ENCODE measurements around the gene ANKRD23.
A peak's percentile ranks its signal among the peaks of the same experiment; 100 is the strongest.

The ANKRD23 gene

DNA sequence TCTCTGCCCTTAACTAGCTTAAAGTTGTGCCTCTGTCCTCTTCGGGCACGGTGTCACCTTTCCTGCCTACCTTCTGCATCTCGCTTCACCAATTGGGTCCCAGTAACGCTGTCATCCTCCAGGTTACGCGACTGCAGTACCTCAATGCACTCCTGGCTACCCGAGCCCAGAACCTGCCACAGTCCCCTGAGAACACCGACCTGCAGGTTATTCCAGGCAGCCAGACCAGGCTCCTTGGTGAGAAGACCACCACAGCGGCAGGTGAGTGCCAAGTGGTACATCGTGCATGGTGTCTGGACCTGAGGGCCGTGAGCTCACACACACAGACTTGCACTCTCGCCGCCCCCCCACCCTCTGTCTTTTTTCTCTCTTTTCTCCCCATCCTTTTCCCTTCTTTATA, 14.9 kb downstream of the ANKRD23 start:
- Histone ChIP-seq H3K4me3 (ENCODE audit: low read depth in 1 of 2, low read length in 2 of 2) (no peak overlapping the region), H3K9ac (ENCODE audit: low read depth in 1 of 2, low read length in 2 of 2) (no peak overlapping the region), H3K4me1 (ENCODE audit: control insufficient read depth in 1 of 2, insufficient read depth in 2 of 2, low read length in 2 of 2) (peaks cover 16% of the 10 kb centered on the region in 2 donors), H3K27ac (ENCODE audit: low read depth, low read length) (no peak overlapping the region), H3K27me3 (ENCODE audit: control insufficient read depth in 1 of 2, insufficient read depth in 2 of 2, low read length in 2 of 2) (no peaks in the 10 kb centered on the region), H3K36me3 (ENCODE audit: control insufficient read depth in 1 of 2, insufficient read depth in 2 of 2, low read length in 2 of 2) (peaks cover 57 to 90% of the 10 kb centered on the region in 2 donors), H3K9me3 (ENCODE audit: control insufficient read depth in 1 of 2, low read length in 2 of 2) (no peaks in the 10 kb centered on the region)

DNA sequence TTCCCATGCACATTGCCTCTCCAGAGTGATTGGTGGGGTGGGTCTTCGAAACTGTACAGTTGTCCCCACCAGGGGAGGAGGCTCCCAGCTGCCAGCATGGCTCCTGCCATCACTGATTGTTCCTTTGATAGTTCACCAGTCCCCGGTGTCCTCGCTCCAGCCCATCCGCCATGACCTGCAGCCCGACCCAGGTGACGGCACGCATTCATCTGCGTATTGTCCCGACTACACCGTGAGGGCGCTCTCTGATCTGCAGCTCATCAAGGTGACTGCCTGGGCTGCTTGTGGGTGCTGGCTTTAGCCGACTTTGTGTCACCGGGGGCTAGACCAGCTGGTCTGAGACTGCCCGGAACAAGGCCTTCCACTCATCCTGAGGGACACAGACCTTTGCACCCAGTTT, 15.4 kb downstream of the ANKRD23 start:
- Histone ChIP-seq H3K36me3 (ENCODE audit: control insufficient read depth in 1 of 2, insufficient read depth in 2 of 2, low read length in 2 of 2) (peaks cover 57 to 91% of the 10 kb centered on the region in 2 donors), H3K4me3 (ENCODE audit: low read depth in 1 of 2, low read length in 2 of 2) (no peak overlapping the region), H3K4me1 (ENCODE audit: control insufficient read depth in 1 of 2, insufficient read depth in 2 of 2, low read length in 2 of 2) (peaks cover 16 to 20% of the 10 kb centered on the region in 2 donors), H3K27ac (ENCODE audit: low read depth, low read length) (no peak overlapping the region), H3K27me3 (ENCODE audit: control insufficient read depth in 1 of 2, insufficient read depth in 2 of 2, low read length in 2 of 2) (no peaks in the 10 kb centered on the region), H3K9ac (ENCODE audit: low read depth in 1 of 2, low read length in 2 of 2) (no peak overlapping the region), H3K9me3 (ENCODE audit: control insufficient read depth in 1 of 2, low read length in 2 of 2) (no peaks in the 10 kb centered on the region)

DNA sequence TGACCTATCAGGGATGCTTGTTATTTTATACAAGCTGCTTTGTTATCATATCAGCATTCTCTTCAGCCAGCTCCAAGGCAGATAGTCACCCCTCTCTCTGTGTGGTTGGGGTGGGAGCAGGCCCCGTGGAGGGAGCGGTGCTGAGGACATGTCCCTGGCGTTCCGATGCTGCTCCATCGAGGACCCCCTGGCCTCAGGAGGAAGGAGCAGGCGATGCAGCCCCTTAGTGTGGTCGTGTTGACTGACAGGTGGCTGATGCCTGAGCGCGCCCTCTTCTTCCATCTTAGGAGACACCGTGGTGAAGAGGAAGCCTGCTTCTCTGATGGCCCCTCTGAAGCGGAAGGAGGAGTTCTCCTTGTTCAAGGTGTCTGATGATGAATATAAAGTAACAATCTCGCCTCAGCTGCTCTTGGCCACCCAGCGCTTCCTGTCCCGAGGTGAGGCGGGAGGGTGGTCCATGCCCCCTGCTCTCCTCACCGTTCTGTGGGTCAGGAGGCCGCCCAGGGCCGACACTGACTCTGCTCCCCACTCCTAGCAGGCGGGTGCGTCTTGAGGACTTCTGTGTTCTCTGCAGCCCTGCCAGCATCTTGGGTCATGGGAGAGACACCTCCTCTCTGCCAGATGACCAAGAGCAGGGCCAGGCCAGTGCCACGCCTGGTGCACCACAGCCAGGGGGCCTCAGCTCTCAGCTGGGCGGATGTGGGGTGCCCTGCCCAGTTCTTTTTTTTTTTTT, 17.1 kb downstream of the ANKRD23 start:
- Histone ChIP-seq H3K9me3 (ENCODE audit: control insufficient read depth in 1 of 2, low read length in 2 of 2) (no peaks in the 10 kb centered on the region), H3K9ac (ENCODE audit: low read depth in 1 of 2, low read length in 2 of 2) (no peak overlapping the region), H3K4me3 (ENCODE audit: low read depth in 1 of 2, low read length in 2 of 2) (no peak overlapping the region), H3K4me1 (ENCODE audit: control insufficient read depth in 1 of 2, insufficient read depth in 2 of 2, low read length in 2 of 2) (peaks cover 15 to 18% of the 10 kb centered on the region in 2 donors), H3K27ac (ENCODE audit: low read depth, low read length) (no peak overlapping the region), H3K36me3 (ENCODE audit: control insufficient read depth in 1 of 2, insufficient read depth in 2 of 2, low read length in 2 of 2) (peaks cover 50 to 85% of the 10 kb centered on the region in 2 donors), H3K27me3 (ENCODE audit: control insufficient read depth in 1 of 2, insufficient read depth in 2 of 2, low read length in 2 of 2) (no peaks in the 10 kb centered on the region)

DNA sequence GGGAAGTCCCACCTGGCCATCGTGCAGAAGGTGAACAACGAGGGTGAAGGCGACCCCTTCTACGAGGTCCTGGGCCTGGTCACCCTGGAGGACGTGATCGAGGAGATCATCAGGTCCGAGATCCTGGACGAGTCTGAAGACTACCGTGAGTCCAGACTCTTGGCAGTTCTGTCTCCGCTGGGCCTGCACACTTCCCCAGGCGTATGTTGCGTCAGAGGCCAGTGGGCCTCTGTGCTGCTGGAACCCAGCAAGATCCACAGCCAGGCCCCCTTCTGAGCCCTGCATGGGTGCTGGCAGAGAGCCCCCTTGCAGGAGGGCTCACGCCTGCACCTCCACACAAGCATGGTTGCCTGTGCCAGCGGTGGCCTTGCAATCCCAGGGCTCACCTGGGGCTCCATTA, 18.8 kb downstream of the ANKRD23 start:
- Histone ChIP-seq H3K9me3 (ENCODE audit: control insufficient read depth in 1 of 2, low read length in 2 of 2) (no peaks in the 10 kb centered on the region), H3K9ac (ENCODE audit: low read depth in 1 of 2, low read length in 2 of 2) (no peak overlapping the region), H3K4me1 (ENCODE audit: control insufficient read depth in 1 of 2, insufficient read depth in 2 of 2, low read length in 2 of 2) (peaks cover 30 to 31% of the 10 kb centered on the region in 2 donors), H3K4me3 (ENCODE audit: low read depth in 1 of 2, low read length in 2 of 2) (no peak overlapping the region), H3K27ac (ENCODE audit: low read depth, low read length) (no peak overlapping the region), H3K36me3 (ENCODE audit: control insufficient read depth in 1 of 2, insufficient read depth in 2 of 2, low read length in 2 of 2) (peaks cover 40 to 69% of the 10 kb centered on the region in 2 donors), H3K27me3 (ENCODE audit: control insufficient read depth in 1 of 2, insufficient read depth in 2 of 2, low read length in 2 of 2) (no peaks in the 10 kb centered on the region)

DNA sequence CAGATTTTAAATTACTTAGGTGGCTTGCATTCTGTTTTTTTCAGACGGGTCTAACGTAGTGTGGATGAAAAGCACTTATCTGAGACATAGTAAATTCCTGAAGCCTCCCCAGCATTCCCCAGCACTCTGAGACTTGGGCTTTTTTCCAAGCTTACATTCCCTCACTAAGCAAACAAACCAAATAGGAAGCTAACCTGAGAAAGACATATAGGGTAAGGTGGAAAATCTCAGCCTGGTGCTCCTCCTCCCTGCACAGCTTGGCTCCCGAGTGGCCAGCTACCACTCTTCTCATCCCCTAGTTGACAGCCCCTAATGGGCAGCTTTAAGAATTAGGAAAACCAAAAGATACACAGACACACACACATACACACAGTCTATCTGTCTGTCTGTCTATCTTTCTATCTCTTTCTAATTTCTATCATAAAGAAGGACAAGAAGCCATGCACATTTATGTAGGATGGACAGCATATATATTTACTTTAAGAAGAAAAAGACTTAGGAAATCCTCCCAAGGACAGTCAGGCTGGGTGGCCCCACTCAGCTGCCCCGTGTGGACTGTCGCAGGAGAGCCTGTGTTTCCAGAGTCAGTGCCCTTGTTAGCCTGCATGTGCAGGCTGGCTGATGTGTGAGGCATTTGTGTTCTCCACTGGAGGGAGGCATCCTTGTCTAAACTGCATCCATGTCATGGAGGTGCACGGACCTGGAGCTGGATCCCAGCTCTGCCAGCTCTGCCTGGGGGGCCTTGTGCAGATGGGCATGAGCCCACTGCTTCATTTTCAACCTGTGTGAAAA, 19.5 kb downstream of the ANKRD23 start:
- peaks cover 38 to 39% of the 10 kb centered on the region in 2 donors for H3K4me1 ChIP-seq (ENCODE audit: control insufficient read depth in 1 of 2, insufficient read depth in 2 of 2, low read length in 2 of 2)
- H3K9me3 ChIP-seq (ENCODE audit: control insufficient read depth in 1 of 2, low read length in 2 of 2), result no peaks in the 10 kb centered on the region

DNA sequence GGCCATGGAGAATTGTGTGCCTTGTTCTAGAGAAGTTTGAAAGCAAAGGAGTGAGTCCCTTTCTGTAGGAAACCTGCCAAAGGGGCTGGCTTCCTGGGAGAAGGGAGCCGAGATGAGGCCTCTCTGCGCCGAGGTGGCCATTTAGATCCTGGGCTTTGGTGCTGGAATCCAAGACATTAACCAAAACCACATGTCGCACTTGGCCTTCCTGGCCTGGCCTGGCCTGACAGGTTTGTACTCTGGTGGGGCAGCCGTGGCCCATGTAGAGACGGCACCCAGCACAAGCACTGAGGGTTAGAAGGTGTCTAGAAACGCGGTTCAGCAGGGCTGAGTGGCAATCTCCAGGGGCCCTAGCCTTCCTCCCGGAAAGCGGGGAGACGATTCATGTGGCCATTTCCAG, 20.6 kb downstream of the ANKRD23 start:
- no peak overlapping the region for H3K27ac ChIP-seq (ENCODE audit: low read depth, low read length)
- H3K4me3 ChIP-seq (ENCODE audit: low read depth in 1 of 2, low read length in 2 of 2), result no peak overlapping the region
- no peaks in the 10 kb centered on the region for H3K9me3 ChIP-seq (ENCODE audit: control insufficient read depth in 1 of 2, low read length in 2 of 2)
- peaks cover 49 to 50% of the 10 kb centered on the region in 2 donors for H3K4me1 ChIP-seq (ENCODE audit: control insufficient read depth in 1 of 2, insufficient read depth in 2 of 2, low read length in 2 of 2)
- H3K9ac ChIP-seq (ENCODE audit: low read depth in 1 of 2, low read length in 2 of 2), result no peak overlapping the region
- peaks cover 29 to 52% of the 10 kb centered on the region in 2 donors for H3K36me3 ChIP-seq (ENCODE audit: control insufficient read depth in 1 of 2, insufficient read depth in 2 of 2, low read length in 2 of 2)
- H3K27me3 ChIP-seq (ENCODE audit: control insufficient read depth in 1 of 2, insufficient read depth in 2 of 2, low read length in 2 of 2), result no peaks in the 10 kb centered on the region

More for the DNA sequence above, 19.5 kb downstream of the ANKRD23 start:
- Histone ChIP-seq H3K36me3 (ENCODE audit: control insufficient read depth in 1 of 2, insufficient read depth in 2 of 2, low read length in 2 of 2) (peaks cover 36 to 61% of the 10 kb centered on the region in 2 donors), H3K4me3 (ENCODE audit: low read depth in 1 of 2, low read length in 2 of 2) (no peak overlapping the region), H3K27ac (ENCODE audit: low read depth, low read length) (no peak overlapping the region), H3K9ac (ENCODE audit: low read depth in 1 of 2, low read length in 2 of 2) (no peak overlapping the region), H3K27me3 (ENCODE audit: control insufficient read depth in 1 of 2, insufficient read depth in 2 of 2, low read length in 2 of 2) (no peaks in the 10 kb centered on the region)

DNA sequence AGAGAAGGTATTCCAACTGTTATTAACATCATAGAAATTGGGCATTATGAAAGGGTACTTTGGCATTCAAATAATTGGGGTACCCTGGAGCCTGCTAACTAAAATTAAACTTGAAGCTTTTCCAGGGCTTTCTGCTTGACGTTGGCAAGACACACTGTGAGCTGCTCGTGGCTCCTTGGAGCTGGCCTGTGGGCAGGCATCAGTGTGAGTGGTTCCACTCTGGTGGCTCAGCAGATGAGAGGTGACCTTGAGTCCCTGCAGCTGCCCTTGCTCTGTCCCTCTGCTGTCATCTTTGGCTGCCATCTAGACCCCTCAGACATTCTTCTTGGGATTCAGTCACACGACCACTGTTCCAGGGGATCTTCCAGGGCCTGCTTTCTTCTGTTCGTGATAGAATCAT, 21.0 kb downstream of the ANKRD23 start:
- Histone ChIP-seq H3K27ac (ENCODE audit: low read depth, low read length) (no peak overlapping the region), H3K36me3 (ENCODE audit: control insufficient read depth in 1 of 2, insufficient read depth in 2 of 2, low read length in 2 of 2) (peaks cover 25 to 48% of the 10 kb centered on the region in 2 donors), H3K9me3 (ENCODE audit: control insufficient read depth in 1 of 2, low read length in 2 of 2) (no peaks in the 10 kb centered on the region), H3K4me1 (ENCODE audit: control insufficient read depth in 1 of 2, insufficient read depth in 2 of 2, low read length in 2 of 2) (peaks cover 51 to 54% of the 10 kb centered on the region in 2 donors), H3K27me3 (ENCODE audit: control insufficient read depth in 1 of 2, insufficient read depth in 2 of 2, low read length in 2 of 2) (no peaks in the 10 kb centered on the region), H3K4me3 (ENCODE audit: low read depth in 1 of 2, low read length in 2 of 2) (no peak overlapping the region), H3K9ac (ENCODE audit: low read depth in 1 of 2, low read length in 2 of 2) (no peak overlapping the region)

DNA sequence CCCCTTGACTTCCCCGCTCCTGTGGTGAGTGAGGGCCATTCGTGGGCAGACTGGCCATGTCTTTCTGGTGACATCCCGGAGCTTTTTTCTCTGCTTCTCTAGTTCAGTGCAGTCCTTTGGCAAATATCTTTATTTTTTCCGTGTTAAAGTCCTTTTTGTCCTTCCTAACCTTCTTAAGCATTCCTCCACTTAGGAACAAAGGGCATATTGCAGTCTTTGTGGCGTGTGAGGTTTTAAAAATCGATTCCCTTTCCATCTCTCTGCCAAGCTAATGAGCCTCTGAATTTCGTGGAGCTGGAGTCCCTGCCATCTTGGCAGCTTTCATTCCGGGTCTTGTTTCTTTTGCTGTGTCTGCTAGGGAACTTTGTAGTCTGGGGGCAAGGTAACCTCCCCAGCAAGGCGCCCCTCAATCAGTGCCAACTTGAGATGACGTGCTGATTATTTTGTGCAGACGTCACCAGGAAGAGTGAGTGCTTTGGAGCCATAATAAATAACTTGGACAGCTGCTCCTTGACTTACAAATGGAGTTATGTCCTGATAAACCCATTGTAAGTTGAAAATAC, 22.6 kb downstream of the ANKRD23 start:
- H3K27me3 ChIP-seq (ENCODE audit: control insufficient read depth in 1 of 2, insufficient read depth in 2 of 2, low read length in 2 of 2), result no peaks in the 10 kb centered on the region
- peaks cover 59 to 62% of the 10 kb centered on the region in 2 donors for H3K4me1 ChIP-seq (ENCODE audit: control insufficient read depth in 1 of 2, insufficient read depth in 2 of 2, low read length in 2 of 2)
- peak overlapping the region; percentile 24 for H3K27ac ChIP-seq (ENCODE audit: low read depth, low read length)
- H3K4me3 ChIP-seq (ENCODE audit: low read depth in 1 of 2, low read length in 2 of 2), result peak overlapping the region; percentile 69 to 82
- peaks cover 13 to 32% of the 10 kb centered on the region in 2 donors for H3K36me3 ChIP-seq (ENCODE audit: control insufficient read depth in 1 of 2, insufficient read depth in 2 of 2, low read length in 2 of 2)
- peak overlapping the region; percentile 12 to 42 for H3K9ac ChIP-seq (ENCODE audit: low read depth in 1 of 2, low read length in 2 of 2)
- no peaks in the 10 kb centered on the region for H3K9me3 ChIP-seq (ENCODE audit: control insufficient read depth in 1 of 2, low read length in 2 of 2)

DNA sequence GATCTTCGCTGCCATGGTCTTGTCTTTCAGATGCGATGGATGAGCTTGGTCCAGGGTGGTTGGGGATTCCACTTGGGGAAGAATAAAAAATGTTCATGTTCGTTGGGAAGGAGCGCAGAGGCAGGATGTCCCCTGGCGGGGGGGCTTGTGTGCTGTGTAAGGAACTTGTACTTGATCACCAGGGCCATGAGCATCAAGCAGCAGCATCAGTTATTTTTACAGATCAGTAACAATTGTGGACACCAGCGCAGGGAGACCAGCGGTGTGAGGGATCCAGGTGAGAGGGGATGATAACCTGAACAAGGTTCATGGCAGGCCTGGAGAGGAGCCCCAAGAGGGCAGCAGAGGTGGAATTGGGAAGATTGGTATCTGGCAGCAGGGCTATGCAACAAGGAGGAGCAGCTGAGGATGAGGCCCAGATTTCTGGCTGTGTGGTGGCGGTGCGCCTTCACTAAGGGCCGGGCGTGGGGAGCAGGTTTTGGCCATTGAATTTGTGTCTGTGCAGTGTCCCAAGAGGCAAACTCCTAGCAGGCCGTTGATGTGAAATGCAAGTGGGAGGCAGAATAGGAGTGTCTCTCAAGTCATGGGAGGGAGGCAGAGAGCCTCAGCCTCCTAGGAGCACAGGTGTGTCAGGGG, 23.8 kb downstream of the ANKRD23 start:
- peak overlapping the region; percentile 3 for H3K27ac ChIP-seq (ENCODE audit: low read depth, low read length)
- no peaks in the 10 kb centered on the region for H3K27me3 ChIP-seq (ENCODE audit: control insufficient read depth in 1 of 2, insufficient read depth in 2 of 2, low read length in 2 of 2)
- peaks cover 9 to 20% of the 10 kb centered on the region in 2 donors for H3K36me3 ChIP-seq (ENCODE audit: control insufficient read depth in 1 of 2, insufficient read depth in 2 of 2, low read length in 2 of 2)
- peak overlapping the region; percentile 69 to 82 for H3K4me3 ChIP-seq (ENCODE audit: low read depth in 1 of 2, low read length in 2 of 2)
- H3K9me3 ChIP-seq (ENCODE audit: control insufficient read depth in 1 of 2, low read length in 2 of 2), result no peaks in the 10 kb centered on the region
- H3K9ac ChIP-seq (ENCODE audit: low read depth in 1 of 2, low read length in 2 of 2), result peak overlapping the region; percentile 12 to 42
- H3K4me1 ChIP-seq (ENCODE audit: control insufficient read depth in 1 of 2, insufficient read depth in 2 of 2, low read length in 2 of 2), result peaks cover 63 to 68% of the 10 kb centered on the region in 2 donors
